ENCODE measurements around the gene KSR2.

KSR2 gene

DNA sequence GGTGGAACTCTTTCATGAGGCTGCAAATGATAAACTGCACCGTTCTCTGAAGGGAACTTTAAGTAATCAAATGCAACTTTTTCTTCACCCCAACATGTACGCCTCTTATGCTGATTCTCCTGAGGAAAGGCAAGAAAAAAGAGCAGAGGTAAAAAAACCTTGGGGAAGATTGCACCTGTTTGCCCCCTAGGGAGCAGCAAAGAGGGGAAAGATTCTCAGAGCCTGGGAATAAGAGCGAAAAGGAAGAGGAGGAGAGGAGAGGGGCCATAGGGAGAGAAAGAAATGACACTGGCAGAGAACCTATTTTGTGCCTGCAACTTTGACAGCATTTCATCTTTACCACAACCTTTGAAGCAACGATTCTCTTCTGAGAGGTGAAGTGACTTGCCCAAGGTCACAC, 254.6 kb downstream of the KSR2 start:
- Histone ChIP-seq H3K4me1 (ENCODE audit: control insufficient read depth in 1 of 2, insufficient read depth in 1 of 2, low read depth in 1 of 2, low read length in 1 of 2) (no peaks in the 10 kb centered on the region), H3K27ac (no peak overlapping the region), H3K4me3 (ENCODE audit: low read depth in 1 of 2, low read length in 1 of 2) (no peak overlapping the region), H3K27me3 (peaks cover 6% of the 10 kb centered on the region), H3K36me3 (no peaks in the 10 kb centered on the region), H3K9me3 (no peaks in the 10 kb centered on the region)
- TF ChIP-seq, protein P1, sequence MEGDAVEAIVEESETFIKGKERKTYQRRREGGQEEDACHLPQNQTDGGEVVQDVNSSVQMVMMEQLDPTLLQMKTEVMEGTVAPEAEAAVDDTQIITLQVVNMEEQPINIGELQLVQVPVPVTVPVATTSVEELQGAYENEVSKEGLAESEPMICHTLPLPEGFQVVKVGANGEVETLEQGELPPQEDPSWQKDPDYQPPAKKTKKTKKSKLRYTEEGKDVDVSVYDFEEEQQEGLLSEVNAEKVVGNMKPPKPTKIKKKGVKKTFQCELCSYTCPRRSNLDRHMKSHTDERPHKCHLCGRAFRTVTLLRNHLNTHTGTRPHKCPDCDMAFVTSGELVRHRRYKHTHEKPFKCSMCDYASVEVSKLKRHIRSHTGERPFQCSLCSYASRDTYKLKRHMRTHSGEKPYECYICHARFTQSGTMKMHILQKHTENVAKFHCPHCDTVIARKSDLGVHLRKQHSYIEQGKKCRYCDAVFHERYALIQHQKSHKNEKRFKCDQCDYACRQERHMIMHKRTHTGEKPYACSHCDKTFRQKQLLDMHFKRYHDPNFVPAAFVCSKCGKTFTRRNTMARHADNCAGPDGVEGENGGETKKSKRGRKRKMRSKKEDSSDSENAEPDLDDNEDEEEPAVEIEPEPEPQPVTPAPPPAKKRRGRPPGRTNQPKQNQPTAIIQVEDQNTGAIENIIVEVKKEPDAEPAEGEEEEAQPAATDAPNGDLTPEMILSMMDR (IDR thresholded peaks at IDR 0.05) = no peak

DNA sequence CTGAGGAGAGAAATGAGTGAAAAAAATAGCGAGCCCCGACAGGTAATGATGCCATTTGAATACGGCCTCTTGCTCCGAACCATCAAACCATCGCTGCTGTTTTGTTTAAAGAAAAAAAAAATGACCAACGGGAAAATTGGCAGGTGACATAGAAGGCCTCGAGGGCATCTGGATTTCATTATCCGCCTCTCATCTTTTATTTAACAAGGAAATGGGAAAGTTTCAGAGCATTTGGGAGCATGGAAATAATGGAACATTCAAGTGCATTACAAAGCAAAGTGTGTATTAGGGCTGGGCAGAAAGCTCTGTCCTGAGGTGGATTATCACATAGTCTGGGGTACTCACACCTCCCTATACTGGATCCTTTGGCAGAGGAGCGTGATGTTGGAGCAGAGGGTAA, 258.7 kb downstream of the KSR2 start:
- no peaks in the 10 kb centered on the region for H3K9me3 ChIP-seq
- TF ChIP-seq, protein P1 (IDR thresholded peaks at IDR 0.05) = no peak
- H3K4me3 ChIP-seq (ENCODE audit: low read depth in 1 of 2, low read length in 1 of 2) = no peak overlapping the region
- H3K36me3 ChIP-seq = no peaks in the 10 kb centered on the region
- no peaks in the 10 kb centered on the region for H3K4me1 ChIP-seq (ENCODE audit: control insufficient read depth in 1 of 2, insufficient read depth in 1 of 2, low read depth in 1 of 2, low read length in 1 of 2)
- H3K27me3 ChIP-seq = peaks cover 6% of the 10 kb centered on the region
- no peak overlapping the region for H3K27ac ChIP-seq

DNA sequence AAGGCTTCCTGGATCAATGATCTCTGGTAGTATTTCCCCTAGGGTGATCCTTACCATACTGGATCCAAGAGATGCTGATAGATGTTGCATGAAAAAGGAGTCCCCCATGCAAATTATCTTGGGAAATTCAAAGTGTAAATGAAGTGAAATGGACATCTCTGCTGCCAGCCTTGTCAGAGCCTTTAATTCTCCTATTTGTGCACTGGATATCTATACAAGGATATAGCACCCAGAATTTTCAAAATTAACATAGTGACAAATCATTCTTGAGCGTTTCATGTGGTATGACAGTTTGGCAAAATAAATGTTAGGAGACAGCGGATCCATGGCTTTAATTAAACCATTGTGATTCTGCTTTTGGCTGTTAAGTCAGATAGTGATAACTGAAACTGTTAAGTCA, 260.9 kb downstream of the KSR2 start:
- TF ChIP-seq, protein P1 (IDR thresholded peaks at IDR 0.05) = no peak
- H3K36me3 ChIP-seq = no peaks in the 10 kb centered on the region
- no peaks in the 10 kb centered on the region for H3K27me3 ChIP-seq
- no peak overlapping the region for H3K4me3 ChIP-seq (ENCODE audit: low read depth in 1 of 2, low read length in 1 of 2)
- no peak overlapping the region for H3K27ac ChIP-seq
- H3K4me1 ChIP-seq (ENCODE audit: control insufficient read depth in 1 of 2, insufficient read depth in 1 of 2, low read depth in 1 of 2, low read length in 1 of 2) = no peaks in the 10 kb centered on the region
- no peaks in the 10 kb centered on the region for H3K9me3 ChIP-seq

DNA sequence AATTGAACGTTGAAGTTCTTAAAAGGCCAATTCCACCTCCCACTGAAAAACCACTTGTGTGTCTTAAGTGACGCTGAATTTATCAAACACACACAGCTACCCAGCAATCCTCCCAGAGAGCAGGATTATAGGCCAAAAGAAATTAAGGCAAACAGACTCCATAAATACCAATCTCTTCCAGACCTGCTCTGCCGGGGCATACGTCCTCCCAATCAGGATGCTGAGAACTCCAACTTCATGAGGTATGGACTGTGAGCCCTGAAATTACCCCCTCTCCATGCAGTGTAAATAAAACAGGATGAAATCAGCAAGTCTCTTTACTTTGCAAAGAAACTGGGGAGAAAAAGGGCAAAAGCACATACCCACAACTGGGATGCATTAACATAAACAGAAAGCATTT, 265.2 kb downstream of the KSR2 start:
- no peak overlapping the region for H3K27ac ChIP-seq

DNA sequence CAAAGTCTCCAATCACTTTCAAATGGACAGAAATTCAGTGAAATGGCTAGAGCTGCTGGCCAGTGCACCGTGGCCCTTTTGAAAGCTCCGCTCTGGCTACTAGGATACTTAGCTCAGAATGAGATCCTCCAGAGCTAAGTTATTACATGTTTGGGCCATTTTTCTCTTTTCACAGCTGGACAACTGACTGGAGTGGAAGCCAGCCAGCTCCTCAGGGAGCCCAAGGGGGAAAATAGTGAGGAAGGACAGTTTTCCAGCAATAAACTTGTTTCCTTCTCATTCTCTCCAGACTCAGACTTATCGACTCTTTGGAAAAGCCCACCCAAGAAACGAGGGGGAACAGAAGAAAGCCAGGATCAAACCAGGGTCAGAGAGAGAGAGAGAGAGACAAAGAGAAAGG, 266.0 kb downstream of the KSR2 start:
- TF ChIP-seq, protein P1 (IDR thresholded peaks at IDR 0.05) = no peak
- no peaks in the 10 kb centered on the region for H3K27me3 ChIP-seq

More for the DNA sequence above, 265.2 kb downstream of the KSR2 start:
- no peaks in the 10 kb centered on the region for H3K36me3 ChIP-seq
- no peaks in the 10 kb centered on the region for H3K27me3 ChIP-seq
- no peaks in the 10 kb centered on the region for H3K4me1 ChIP-seq (ENCODE audit: control insufficient read depth in 1 of 2, insufficient read depth in 1 of 2, low read depth in 1 of 2, low read length in 1 of 2)
- no peaks in the 10 kb centered on the region for H3K9me3 ChIP-seq
- TF ChIP-seq, protein P1 (IDR thresholded peaks at IDR 0.05) = no peak
- no peak overlapping the region for H3K4me3 ChIP-seq (ENCODE audit: low read depth in 1 of 2, low read length in 1 of 2)

DNA sequence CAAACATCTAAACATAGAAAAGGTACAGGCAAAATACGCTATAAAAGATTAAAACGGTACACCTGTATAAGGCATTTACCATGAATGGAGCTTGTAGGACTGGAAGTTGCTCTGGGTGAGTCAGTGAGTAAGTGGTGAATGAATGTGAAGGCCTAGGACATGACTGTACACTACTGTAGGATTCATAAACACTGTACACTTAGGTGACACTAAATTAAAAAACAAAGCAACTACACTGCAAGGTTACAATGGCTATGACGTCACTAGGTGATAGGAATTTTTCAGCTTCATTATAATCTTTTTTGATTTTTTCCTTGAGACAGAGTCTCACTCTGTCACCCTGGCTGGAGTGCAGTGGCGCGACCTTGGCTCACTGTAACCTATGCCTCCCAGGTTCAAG, 269.2 kb downstream of the KSR2 start:
- H3K27ac ChIP-seq = no peak overlapping the region
- H3K4me3 ChIP-seq (ENCODE audit: low read depth in 1 of 2, low read length in 1 of 2) = no peak overlapping the region
- H3K36me3 ChIP-seq = no peaks in the 10 kb centered on the region
- no peaks in the 10 kb centered on the region for H3K9me3 ChIP-seq
- no peaks in the 10 kb centered on the region for H3K4me1 ChIP-seq (ENCODE audit: control insufficient read depth in 1 of 2, insufficient read depth in 1 of 2, low read depth in 1 of 2, low read length in 1 of 2)
- no peaks in the 10 kb centered on the region for H3K27me3 ChIP-seq
- TF ChIP-seq, protein P1 (IDR thresholded peaks at IDR 0.05) = no peak

More for the DNA sequence above, 266.0 kb downstream of the KSR2 start:
- H3K36me3 ChIP-seq = no peaks in the 10 kb centered on the region
- no peak overlapping the region for H3K27ac ChIP-seq
- no peaks in the 10 kb centered on the region for H3K4me1 ChIP-seq (ENCODE audit: control insufficient read depth in 1 of 2, insufficient read depth in 1 of 2, low read depth in 1 of 2, low read length in 1 of 2)
- no peaks in the 10 kb centered on the region for H3K9me3 ChIP-seq
- H3K4me3 ChIP-seq (ENCODE audit: low read depth in 1 of 2, low read length in 1 of 2) = no peak overlapping the region

All from neutrophil (primary cell).